Retinal pigment epithelial cell (primary cell): Measurements from ENCODE around the gene CAMKMT.

Experiments
- DNase-seq: peaks from one replicate; pipeline ENCODE4 v3.0.0-alpha.2; 2010; ENCODE audit warnings: low read depth
- H3K4me3 ChIP-seq: 2 replicates; pipeline ENCODE4 v1.5.1; 2011; ENCODE audit warnings: mild to moderate bottlenecking, low read length, control low read depth, moderate library complexity
- TF ChIP-seq, protein P1 (sequence below): conservative IDR thresholded peaks from 2 replicates; pipeline ENCODE4 v1.5.1; 2011; ENCODE audit warnings: low read depth, low read length, control low read depth, inconsistent platforms

The CAMKMT gene

DNA sequence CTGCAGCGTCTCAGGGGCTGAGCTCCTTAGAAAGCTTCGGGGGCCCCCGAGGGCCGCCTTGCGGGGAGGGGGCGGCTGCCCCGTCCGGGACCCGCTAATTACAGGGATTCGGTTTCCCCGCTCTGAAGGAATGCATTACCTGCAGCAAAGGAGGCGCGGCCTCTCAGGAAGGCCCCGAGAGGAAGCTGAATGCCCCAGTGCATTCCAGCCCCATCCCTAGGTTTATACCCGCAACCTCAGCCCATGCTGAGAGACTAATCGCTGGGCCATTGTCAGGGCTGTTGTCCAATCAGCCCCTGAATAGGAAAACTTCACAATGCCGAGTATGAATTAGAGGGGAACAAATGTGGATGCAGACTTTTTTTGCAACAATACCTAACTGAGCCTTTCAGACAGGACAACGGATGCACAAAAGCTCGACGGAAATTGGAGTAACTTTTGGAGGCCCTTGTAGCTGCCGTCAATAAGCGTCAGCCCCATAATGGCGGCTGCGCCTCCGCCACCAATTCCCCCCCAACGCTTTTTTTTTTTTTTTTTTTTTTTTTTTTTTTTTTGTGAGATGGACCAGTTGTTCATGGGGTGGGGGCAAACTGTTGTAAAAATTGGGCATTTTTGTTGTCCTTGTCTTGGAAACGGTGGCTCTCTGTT, 441.2 kb downstream of the CAMKMT start:
- TF ChIP-seq, protein P1, sequence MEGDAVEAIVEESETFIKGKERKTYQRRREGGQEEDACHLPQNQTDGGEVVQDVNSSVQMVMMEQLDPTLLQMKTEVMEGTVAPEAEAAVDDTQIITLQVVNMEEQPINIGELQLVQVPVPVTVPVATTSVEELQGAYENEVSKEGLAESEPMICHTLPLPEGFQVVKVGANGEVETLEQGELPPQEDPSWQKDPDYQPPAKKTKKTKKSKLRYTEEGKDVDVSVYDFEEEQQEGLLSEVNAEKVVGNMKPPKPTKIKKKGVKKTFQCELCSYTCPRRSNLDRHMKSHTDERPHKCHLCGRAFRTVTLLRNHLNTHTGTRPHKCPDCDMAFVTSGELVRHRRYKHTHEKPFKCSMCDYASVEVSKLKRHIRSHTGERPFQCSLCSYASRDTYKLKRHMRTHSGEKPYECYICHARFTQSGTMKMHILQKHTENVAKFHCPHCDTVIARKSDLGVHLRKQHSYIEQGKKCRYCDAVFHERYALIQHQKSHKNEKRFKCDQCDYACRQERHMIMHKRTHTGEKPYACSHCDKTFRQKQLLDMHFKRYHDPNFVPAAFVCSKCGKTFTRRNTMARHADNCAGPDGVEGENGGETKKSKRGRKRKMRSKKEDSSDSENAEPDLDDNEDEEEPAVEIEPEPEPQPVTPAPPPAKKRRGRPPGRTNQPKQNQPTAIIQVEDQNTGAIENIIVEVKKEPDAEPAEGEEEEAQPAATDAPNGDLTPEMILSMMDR: no peak
- peak overlapping the region; percentile 49 for H3K4me3 ChIP-seq

GRCh38 chr2:44804406-44805265, 442.9 kb downstream of the CAMKMT start:
- no peak for DNase-seq
- H3K4me3 ChIP-seq: no peak overlapping the region
- TF ChIP-seq, protein P1: no peak

More for the DNA sequence above, 441.2 kb downstream of the CAMKMT start:
- DNase-seq: no peak

- TF ChIP-seq, protein P1: no peak
- DNase-seq: no peak
- H3K4me3 ChIP-seq: no peak overlapping the region
Observed at GRCh38 chr2:44805401-44806235, 443.9 kb downstream of the CAMKMT start.

DNA sequence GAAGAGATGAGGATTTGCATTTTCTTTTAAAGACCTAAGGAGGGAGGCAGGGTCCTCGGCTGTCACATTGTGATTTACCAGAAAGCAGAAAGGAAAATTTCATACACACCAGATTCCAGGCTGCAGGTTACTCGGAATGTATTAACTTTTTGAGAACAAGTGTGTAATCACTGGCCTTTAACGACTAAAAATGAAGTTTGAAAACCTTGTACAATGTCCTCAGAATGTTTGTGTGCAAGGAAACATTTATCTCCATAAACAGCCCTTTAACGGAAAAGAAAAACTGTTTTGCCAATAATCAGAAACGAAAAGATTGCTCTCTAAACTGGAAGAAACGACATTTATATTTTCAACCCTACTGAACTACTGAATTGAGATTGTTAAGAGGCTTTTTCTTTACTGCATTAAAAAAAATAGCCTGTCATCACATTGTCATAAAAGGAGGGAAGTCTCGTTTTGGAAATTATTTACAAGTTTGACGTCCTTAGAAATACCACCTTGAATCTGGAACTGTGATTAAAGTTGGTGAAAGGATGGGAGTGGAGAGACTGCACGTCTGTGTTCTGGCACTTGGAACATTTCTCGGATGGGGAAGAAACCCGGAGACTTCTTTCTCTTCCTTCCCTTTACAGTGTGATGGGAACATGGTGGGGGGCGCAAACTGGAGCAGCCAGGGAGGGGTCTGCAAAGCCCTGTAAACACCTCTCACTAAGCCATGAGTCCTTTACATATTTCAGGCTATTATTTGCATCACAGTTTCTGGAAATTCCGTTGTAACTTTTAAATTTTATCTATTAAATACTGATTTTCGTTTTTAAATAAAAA, 445.7 kb downstream of the CAMKMT start:
- no peak overlapping the region for H3K4me3 ChIP-seq
- DNase-seq: no peak
- TF ChIP-seq, protein P1: no peak

DNA sequence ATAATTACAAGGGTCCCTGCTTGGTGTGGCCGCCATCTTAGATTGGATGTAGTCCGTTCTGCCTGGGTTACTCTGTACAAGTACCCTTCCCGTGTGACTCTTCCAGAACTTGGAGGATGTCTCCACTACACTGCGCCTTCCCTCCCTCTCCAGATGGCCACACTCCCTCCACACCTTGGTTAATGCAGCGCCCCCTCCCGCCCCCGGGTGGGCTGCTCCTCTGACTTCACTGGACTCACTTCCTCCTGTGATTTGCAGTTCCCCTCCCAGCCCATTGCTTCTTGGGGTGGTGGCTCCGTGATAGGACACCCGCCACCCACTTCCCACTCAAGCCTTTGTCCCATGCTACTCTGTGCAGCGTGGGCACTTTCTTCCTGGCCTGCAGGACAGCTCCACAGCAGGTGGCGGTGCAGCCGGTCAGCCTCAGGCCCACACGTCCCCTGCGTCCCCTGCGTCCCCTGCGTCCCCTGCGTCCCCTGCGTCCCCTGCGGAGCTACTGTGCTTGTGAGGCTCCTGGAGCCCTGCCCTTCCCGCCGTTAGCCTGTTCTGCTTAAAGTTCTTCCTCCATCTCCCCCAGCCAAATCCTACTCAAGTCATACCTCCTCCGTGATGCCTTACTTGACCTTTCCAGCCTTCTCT, 449.3 kb downstream of the CAMKMT start:
- DNase-seq: no peak
- TF ChIP-seq, protein P1: no peak
- no peak overlapping the region for H3K4me3 ChIP-seq

DNA sequence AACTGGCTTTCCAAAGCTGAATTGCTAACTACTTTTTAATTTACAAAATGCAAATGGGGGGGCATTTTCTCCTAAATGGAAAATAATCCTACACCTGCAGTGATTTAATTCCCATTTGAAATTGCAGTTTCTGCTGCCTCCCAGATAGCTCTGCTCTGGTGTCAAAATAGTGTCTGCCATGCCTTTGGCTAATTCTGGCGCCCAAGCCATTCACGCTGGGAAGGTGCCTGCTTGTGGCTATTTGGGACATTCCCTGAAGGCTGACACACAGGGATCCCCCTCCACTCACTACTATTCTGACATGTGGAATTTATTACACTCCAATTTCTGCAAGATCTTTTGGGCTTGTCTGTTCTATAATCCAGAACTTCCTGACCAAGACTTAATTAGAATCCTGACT, 451.4 kb downstream of the CAMKMT start:
- H3K4me3 ChIP-seq: no peak overlapping the region
- TF ChIP-seq, protein P1: no peak
- no peak for DNase-seq
